Measurements from ENCODE around the gene DMXL2. TPM values are rescaled to one million over a fixed set of nuclear protein-coding genes. Genes with fewer than 3 reads are reported as not detected.

The DMXL2 gene
- total RNA-seq, 1 donor from 2014 or later: 6.1 TPM

GRCh38 chr15:51536965-51537574, 85.5 kb downstream of the DMXL2 start:
- H3K36me3 Mint-ChIP-seq (ENCODE audit: low read depth): no peaks in the 10 kb centered on the region
- no peaks in the 10 kb centered on the region for H3K4me1 Mint-ChIP-seq
- ChIA-PET POLR2A (no interaction called here), CTCF (interaction anchor here (1.0 to 1.6 kb wide), 6 partner anchors 10 to 239 kb away, joined by 3 to 15 read pairs (median 6); partner anchors contain the start of gene DMXL2)
- no peak overlapping the region for H3K4me3 Mint-ChIP-seq
- H3K27ac Mint-ChIP-seq: no peak overlapping the region
- H3K9me3 Mint-ChIP-seq: no peaks in the 10 kb centered on the region
- no peak for ATAC-seq (ENCODE audit: low read depth)
- no peaks in the 10 kb centered on the region for H3K27me3 Mint-ChIP-seq
- TF ChIP-seq, protein P1, sequence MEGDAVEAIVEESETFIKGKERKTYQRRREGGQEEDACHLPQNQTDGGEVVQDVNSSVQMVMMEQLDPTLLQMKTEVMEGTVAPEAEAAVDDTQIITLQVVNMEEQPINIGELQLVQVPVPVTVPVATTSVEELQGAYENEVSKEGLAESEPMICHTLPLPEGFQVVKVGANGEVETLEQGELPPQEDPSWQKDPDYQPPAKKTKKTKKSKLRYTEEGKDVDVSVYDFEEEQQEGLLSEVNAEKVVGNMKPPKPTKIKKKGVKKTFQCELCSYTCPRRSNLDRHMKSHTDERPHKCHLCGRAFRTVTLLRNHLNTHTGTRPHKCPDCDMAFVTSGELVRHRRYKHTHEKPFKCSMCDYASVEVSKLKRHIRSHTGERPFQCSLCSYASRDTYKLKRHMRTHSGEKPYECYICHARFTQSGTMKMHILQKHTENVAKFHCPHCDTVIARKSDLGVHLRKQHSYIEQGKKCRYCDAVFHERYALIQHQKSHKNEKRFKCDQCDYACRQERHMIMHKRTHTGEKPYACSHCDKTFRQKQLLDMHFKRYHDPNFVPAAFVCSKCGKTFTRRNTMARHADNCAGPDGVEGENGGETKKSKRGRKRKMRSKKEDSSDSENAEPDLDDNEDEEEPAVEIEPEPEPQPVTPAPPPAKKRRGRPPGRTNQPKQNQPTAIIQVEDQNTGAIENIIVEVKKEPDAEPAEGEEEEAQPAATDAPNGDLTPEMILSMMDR (IDR thresholded peaks at IDR 0.05): no peak
- intact Hi-C loops (cut with micrococcal nuclease): loop anchor here (1.0 to 2.0 kb wide), 2 partner anchors 84 to 239 kb away; no protein-coding TSS in a partner anchor
- DNase-seq: no peak

- Mint-ChIP-seq H3K9me3 (peaks cover 8% of the 10 kb centered on the region), H3K27me3 (no peaks in the 10 kb centered on the region), H3K27ac (no peak overlapping the region), H3K4me3 (no peak overlapping the region), H3K36me3 (ENCODE audit: low read depth) (no peaks in the 10 kb centered on the region), H3K4me1 (no peaks in the 10 kb centered on the region)
- DNase-seq: no peak
- ChIA-PET CTCF (no interaction called here), POLR2A (no interaction called here)
- intact Hi-C loops (cut with micrococcal nuclease): no loop called here
- TF ChIP-seq, protein P1 (IDR thresholded peaks at IDR 0.05): no peak
- ATAC-seq (ENCODE audit: low read depth): no peak
Measured at GRCh38 chr15:51533672-51534398, 88.7 kb downstream of the DMXL2 start.

GRCh38 chr15:51526955-51527354, 95.6 kb downstream of the DMXL2 start:
- ATAC-seq (ENCODE audit: low read depth) (no peak), DNase-seq (no peak)
- peaks cover 19% of the 10 kb centered on the region for H3K9me3 Mint-ChIP-seq
- no peaks in the 10 kb centered on the region for H3K27me3 Mint-ChIP-seq
- H3K4me1 Mint-ChIP-seq: no peaks in the 10 kb centered on the region
- no peak overlapping the region for H3K4me3 Mint-ChIP-seq
- peaks cover 7% of the 10 kb centered on the region for H3K36me3 Mint-ChIP-seq (ENCODE audit: low read depth)
- POLR2A ChIA-PET: no interaction called here
- H3K27ac Mint-ChIP-seq: no peak overlapping the region
- intact Hi-C loops (cut with micrococcal nuclease): no loop called here
- CTCF ChIA-PET: no interaction called here
- TF ChIP-seq, protein P1 (IDR thresholded peaks at IDR 0.05): no peak

DNA sequence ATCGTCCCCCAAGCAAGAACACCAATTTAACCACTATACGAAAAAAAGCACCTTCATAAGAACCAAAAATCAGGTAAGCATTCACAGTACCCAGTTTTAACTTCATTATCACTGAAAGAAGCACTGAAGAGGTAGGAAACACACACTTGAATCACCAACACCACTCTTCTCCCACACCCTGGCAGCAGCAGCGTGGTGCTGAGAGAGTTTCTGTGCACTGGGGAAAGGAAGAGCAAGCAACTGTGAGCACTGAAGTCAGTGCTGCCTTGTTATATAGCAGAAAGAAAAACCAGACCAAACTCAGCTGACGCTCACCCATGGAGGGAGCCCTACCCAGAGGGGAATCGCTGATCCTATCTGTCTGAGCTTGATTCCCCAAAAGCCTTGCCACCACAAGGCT, 98.2 kb downstream of the DMXL2 start:
- ATAC-seq (ENCODE audit: low read depth) (no peak), DNase-seq (no peak)
- TF ChIP-seq, protein P1 (IDR thresholded peaks at IDR 0.05): no peak
- H3K36me3 Mint-ChIP-seq (ENCODE audit: low read depth): peaks cover 7% of the 10 kb centered on the region
- POLR2A ChIA-PET: no interaction called here
- intact Hi-C loops (cut with micrococcal nuclease): no loop called here
- H3K9me3 Mint-ChIP-seq: peaks cover 14% of the 10 kb centered on the region
- no peak overlapping the region for H3K27ac Mint-ChIP-seq
- H3K4me3 Mint-ChIP-seq: no peak overlapping the region
- no peaks in the 10 kb centered on the region for H3K27me3 Mint-ChIP-seq
- H3K4me1 Mint-ChIP-seq: no peaks in the 10 kb centered on the region
- CTCF ChIA-PET: no interaction called here

GRCh38 chr15:51516291-51516690, 106.3 kb downstream of the DMXL2 start:
- POLR2A ChIA-PET: no interaction called here
- ATAC-seq (ENCODE audit: low read depth) (no peak), DNase-seq (no peak)
- Mint-ChIP-seq H3K4me3 (no peak overlapping the region), H3K27me3 (no peaks in the 10 kb centered on the region), H3K27ac (no peak overlapping the region), H3K36me3 (ENCODE audit: low read depth) (no peaks in the 10 kb centered on the region), H3K9me3 (no peaks in the 10 kb centered on the region), H3K4me1 (no peaks in the 10 kb centered on the region)
- TF ChIP-seq, protein P1 (IDR thresholded peaks at IDR 0.05): no peak
- intact Hi-C loops (cut with micrococcal nuclease): no loop called here
- CTCF ChIA-PET: no interaction called here
